ENCODE data around the gene GSE1.

Gene GSE1

DNA sequence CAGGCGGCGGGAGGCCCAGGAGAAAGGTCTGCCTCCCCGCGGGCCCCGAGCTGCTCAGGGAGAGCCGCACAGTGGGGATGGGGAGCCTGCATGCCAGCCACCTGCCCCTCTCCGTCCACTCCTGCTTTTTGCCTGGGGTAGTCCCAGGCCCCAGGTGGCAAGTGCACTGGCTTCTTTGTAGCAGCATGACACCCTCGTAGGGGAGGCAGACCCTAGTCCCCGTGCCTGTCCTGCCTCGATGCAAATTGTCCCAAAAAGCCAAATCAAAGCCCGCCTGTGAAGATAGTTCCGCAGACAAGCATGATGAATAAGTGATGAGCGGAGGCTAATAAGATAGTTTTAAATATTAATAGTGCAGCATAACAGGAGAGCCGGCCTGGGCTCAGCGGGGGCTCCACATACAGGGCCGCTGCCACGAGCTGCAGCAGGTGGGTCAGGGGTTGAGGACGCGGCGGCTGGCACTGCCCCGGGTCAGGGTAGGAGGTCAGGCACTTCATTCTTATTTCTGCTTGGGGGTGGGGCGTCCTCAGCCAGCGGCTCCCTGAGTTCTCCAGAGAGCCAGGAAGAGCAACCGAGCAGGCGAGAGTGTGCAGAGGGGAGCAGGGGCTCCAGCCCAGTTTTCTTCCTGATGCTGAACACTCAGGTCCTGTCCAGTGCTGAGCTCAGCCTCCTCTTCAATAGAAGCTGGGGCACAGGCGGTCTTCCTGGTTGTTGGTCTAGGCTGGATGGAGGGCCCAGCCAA is 48.8 kb downstream of the GSE1 start:
- no peak for DNase-seq (ENCODE audit: low spot score)

DNA sequence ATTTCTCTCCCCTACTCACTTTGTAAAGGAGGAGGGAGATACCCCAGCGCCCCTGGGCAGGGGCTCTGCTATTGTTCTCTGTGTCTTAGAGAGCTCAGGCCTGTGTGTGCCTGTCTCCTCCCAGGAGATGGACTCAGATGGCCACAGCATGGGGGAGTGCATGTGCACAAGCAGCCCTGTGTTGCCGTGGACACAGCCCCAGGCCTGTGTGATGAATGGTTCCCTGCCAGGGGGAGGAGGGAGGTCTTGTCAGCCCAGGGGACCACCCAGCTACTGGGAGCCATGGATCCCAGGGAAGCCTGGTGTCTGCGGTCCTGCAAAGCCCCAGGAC is 49.3 kb downstream of the GSE1 start:
- no peak for DNase-seq (ENCODE audit: low spot score)

DNA sequence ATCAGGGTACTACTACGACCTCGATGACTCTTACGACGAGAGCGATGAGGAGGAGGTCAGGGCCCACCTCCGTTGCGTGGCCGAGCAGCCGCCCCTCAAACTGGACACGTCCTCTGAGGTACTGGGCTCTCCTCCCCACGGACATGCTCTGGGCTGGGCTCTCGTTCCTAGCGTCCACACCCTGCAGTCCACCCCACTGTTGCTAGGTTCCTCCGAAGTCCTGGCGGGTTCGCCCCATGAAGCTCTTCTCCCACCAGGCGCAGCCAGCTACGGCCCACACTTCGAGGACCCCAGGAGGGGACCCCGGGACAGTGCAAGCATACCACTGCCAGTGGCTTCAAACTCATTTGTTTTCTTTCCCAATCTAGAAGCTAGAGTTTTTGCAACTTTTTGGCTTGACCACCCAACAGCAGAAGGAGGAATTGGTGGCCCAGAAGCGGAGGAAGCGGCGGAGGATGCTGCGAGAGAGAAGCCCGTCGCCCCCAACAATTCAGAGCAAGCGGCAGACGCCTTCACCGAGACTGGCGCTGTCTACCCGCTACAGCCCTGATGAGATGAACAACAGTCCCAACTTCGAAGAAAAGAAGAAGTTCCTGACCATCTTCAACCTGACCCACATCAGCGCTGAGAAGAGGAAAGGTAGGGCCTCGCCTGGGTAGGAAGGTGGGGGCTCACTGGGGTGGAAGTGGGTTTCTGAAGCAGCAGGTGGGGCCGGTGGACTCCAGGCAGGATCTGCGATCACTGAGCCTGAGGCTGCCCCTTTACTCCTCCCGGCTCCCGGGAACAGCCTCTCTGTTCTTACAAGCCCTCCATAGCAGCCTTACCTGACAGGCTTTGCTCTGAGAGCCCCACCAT is 50.1 kb downstream of the GSE1 start:
- DNase-seq (ENCODE audit: low spot score), result no peak

DNA sequence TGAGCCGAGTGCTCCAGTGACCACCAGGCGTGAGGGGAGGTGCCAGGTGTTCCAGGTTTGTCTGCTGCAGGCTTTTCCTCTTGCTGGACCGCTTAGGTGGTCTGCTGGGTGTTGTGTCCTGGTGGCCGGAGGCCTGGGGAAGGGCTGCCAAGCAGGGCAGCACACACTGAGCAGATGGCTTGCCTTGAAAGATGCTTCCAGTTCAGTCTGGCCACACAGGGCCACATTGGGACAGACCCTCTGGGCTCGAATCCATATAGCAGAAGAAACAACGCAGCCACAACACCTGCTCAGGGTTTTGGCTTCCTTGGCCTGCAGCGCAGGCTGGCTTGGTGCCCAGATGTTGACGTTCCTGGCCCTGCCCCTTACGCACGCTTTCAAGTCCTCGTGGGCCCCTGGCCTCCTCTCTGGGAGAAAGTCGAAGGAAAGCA is 50.8 kb downstream of the GSE1 start:
- DNase-seq (ENCODE audit: low spot score), result no peak

DNA sequence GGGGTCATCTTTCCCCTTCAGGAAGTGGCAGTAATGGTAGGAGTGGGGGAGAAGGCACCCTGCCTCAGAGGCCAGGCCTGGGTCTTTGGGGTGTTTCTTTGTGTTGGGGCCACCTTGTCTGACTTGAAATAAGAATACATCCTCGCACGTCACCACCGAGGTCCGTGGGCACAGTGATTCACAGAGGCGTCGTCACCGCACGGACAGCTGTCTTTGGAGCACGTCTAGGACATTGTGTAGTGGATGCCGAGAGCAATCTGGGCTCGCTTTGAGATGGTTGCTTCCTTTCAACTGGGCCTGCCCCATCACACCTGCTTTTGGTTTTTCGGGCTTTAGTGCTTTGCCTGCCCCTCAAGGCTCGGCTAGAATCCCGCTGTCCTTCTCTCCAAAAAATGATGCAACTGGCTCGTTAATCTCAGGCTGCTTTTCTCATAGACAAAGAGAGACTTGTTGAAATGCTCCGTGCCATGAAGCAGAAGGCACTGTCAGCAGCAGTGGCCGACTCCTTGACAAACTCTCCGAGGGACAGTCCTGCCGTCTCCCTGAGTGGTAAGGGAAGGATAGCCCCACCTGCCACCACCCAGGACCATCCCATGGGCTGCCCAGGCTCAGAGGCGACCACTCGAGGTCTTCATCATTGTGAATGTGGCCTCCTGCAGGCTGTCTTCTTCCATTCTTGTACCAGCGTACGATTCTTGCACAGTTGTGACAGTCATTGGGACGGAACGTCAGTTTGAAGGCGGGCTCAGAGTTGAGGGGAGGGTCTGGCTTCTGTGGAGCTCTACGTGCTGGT is 51.7 kb downstream of the GSE1 start:
- no peak for DNase-seq (ENCODE audit: low spot score)

DNA sequence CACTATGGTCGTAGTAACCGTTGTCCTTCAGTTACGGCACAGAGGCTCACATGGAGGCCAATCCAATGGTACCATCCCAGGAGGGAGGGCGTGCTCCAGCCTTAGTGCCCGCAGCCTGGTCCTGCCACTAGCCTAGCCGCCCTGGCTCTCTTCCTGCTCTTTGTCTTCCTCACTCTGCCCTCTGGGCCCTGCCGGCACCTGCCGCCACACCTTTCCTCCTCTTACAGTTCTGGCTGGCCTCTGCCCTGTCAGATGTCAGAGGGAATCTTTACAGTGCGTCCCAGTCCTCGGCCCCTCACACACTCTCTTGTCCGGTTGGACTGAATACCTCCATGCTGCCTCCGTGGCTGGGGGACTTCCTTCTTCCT is 52.2 kb downstream of the GSE1 start:
- DNase-seq (ENCODE audit: low spot score), result no peak

DNA sequence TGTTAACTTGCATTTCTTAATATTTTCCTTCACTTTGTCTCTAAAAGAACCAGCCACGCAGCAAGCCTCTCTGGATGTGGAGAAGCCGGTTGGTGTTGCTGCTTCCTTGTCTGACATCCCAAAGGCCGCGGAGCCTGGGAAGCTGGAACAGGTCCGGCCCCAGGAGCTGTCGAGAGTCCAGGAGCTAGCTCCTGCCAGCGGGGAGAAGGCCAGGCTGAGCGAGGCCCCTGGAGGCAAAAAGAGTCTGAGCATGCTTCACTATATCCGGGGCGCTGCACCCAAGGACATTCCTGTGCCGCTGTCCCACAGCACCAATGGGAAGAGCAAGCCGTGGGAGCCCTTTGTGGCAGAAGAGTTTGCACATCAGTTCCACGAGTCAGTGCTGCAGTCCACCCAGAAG is 52.8 kb downstream of the GSE1 start:
- no peak for DNase-seq (ENCODE audit: low spot score)

DNA sequence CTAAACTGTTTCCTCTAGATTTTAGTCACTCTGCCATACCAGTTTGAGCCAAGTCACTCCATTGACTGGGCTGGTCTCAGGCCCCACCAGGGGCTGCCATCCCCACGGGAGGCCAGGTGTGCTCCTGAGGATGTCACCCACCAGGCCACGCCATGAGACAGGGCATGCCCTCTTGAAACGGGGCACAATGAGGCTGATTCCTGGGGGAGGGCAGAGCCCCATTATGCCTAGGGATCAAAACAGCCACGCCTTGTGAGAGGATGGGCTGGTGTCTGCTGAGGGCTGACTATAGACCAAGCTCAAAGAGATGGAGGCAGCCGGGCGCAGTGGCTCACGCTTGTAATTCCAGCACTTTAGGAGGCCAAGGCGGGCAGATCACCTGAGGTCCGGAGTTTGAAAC is 54.1 kb downstream of the GSE1 start:
- DNase-seq (ENCODE audit: low spot score), result no peak

DNA sequence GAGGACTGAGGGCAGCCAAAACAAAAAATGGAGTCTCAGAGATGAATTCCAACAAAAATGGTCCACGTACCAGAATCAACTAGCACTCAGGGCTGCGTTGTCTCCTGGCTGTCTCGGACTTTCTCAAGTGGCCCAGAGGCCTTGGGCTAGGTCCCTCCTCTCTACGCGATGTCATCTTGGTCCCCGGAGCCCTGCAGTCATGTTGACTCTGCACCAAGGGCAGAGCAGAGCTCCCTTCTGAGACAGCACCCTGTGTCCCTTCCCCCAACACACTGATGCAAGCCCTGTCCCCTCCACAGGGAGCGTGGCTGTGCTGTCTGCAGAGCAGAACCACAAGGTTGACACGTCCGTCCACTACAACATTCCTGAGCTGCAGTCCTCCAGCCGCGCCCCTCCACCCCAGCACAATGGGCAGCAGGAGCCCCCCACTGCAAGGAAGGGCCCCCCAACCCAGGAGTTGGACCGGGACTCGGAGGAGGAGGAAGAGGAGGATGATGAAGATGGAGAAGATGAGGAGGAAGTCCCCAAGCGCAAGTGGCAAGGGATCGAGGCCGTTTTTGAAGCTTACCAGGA is 54.8 kb downstream of the GSE1 start:
- no peak for DNase-seq (ENCODE audit: low spot score)

DNA sequence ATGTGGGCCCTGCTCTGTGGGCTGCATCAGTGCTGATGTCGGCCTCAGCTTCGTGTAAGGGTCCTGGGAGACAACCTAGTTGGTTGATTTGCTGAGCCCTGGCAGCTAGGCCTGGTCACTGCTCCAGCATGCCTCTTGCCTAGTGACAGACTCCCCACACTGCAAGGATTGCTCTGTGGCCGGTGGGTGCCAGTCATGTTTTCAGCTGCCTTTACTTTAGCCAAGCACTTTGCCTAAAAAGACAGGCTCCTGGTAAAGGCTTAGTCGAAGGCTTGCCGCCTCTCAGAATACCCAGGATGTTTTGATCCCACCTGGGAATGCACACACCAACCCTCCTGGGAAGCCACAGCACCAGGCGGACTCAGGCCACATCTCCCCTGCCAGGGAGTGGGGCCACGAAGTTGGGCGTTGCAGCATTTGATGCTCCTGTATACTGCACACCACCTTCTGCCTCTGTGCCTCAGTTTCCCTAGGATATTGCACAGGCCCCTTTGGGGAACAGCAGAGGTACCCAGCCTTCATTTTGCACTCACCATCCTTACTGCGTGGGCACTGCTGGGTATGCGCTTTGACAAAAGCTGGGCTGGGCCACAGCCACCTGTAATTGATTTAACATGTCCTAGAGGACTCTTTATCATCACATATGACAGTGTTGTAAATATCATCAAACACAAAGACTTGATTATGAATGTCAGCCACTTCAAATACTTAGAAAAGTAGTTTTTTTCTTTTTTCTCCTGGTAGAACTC is 55.7 kb downstream of the GSE1 start:
- no peak for DNase-seq (ENCODE audit: low spot score)

DNA sequence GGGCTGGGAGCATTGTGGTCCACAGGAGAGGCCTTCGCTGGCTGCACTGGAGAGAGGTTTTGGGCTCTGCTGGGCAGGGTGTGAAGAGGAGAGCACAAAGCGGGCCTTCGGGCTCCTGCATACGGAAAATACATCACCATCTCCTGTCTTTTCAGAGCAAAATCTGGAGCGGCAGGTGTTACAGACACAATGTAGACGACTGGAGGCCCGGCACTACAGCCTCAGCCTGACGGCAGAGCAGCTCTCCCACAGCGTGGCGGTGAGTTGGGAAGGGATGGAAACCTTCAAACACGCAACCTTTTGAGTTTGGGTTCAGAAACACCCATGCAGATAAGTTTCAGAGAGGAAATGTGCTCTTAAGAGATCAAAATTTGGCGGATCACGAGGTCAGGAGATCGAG is 57.7 kb downstream of the GSE1 start:
- DNase-seq (ENCODE audit: low spot score), result no peak

DNA sequence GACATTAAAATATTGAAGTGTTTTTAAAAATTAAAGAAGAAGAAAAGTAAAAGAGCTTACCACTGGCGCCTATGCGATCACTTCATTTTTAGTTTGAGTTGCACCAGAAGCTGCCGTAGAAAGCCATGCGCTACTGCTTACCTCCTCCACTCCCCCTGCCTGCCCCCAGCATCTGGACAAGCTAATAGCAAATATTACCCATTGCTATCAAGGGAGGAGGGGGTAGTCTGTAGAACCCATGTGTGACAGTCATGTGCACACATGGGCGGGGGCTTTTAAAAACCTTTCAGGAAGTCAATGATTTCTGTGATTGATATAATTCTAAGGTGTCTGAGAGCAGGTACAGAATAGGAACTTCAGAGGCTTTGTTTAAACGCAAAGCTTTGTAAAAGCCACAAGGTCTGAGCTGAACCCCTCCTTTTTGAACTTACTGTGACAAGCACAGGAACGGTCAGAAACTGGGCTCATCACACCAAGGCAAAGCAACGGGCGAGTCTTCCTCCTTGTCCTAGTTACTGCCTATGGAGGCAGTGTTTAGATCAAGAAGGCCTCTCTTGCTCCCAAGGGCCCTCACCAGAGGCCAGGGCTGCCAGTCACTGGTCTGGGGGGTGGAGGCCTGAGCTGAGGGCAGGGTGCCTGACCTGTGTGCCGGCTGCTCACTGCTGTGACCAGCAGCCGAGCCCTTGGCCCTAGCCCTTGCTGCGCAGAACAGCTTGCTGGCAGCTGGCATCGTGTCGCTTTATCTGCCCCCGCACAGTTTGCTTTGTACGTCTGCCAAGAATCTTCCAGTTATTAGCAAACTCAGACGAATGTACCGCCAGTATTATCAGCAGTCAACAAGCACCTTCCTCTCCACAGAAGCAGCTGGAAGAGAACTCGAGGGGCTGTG is 60.7 kb downstream of the GSE1 start:
- DNase-seq (ENCODE audit: low spot score), result no peak

DNA sequence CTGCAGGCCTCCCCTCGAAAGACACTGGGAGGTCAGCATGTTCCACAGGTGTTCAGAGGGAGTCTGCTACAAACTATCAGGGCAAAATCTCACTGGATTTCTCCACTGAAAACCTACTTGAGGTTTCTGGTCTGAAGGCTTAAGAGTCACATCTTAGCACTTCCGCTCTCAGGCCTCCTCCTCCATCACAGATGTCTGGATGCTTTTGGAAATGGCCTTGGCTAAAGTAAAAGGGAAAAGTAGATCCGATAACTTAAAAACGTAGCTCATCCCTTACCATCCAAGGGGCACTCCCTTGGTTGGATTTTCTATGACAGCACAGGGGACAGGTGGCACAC is 61.3 kb downstream of the GSE1 start:
- no peak for DNase-seq (ENCODE audit: low spot score)

DNA sequence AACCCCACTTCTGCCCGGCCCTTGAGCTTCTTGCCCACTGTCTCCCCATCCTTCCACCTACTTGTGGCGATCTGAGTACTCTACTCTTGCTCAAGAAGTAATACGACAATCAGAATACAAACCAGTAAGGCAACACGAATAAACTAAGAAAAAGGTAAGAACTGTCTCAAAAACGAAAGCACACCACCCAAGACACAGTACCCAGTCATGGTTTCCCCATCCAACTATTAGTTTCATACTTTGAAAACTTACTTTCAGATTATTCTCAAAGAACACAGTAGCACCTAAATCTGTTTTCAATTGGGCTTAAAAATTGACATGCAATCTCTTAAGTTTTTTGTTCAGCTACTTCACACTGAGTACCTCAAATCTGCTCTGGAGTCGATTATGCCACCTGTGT is 61.7 kb downstream of the GSE1 start:
- DNase-seq (ENCODE audit: low spot score), result no peak

DNA sequence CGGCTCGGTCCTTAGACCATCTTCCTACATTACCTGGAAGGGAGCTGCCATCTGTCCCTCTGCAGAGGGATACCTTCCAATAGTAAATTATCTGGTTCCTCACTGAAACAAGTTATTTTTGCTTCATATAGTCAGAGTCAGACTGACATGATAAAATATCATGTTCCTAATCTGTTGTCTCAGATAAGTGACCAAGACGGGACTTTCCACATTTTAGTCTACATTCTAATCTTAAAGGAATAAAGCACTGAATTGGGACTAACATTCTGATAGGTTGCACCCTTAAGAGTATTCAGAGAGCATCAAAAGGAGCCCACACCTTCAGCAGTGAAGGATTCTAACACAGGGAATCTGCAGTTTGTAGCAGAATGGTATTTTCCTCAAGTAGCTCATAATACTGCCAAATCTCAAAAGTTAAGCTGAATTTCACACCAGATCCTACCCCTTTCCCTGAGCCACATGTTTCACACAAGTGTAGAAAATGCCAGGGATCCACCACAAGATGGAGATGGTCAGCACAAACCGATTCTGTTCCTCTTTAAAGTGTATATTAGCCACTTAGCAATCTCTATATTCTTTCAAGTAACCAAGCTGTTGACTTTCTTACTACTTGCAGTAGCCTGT is 62.2 kb downstream of the GSE1 start:
- DNase-seq (ENCODE audit: low spot score), result no peak

DNA sequence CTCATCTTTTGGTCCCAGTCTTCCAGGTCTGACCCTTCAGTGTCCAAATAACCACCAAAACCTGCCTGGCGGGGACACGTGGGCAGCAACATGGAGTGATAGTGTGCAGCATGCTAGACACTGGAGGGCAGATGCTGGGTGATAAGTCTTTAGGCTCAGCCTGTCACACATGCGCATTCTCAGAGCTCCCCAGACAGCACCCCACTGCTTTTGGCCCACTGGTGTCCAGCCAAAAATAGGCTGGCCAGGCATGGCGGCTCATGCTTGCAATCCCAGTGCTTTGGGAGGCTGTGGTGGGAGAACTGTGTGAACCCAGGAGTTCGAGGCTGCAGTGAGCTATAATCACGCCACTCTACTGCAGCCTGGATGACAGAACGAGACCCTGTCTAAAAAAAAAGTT is 63.3 kb downstream of the GSE1 start:
- no peak for DNase-seq (ENCODE audit: low spot score)

DNA sequence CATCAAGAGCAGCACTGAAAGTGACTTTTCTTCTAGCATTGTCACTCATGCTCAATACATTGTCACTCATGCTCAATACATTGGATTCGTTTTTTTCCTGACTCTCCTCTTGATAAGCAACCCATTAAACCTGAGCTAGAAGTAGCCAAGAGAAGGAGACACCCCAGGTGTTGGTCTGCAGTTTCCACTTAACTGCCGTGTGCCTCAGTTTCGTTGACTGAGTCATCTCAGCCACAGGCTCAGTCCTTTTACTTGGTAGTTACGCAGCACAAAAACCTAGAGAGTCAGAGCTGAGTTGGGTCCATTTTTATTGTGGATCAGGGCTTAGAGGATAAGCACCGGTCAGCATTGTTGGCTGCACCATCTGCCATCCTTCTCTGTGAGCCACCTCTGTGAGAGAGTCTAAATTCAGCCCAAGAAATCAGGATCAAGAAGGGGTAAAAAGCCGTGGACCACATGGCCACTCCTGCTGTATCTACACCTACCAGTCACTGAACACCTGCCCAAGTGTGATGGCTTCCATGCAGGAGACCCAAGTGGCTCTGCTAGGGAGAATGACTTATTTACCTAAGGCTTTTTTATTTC is 64.4 kb downstream of the GSE1 start:
- no peak for DNase-seq (ENCODE audit: low spot score)

DNA sequence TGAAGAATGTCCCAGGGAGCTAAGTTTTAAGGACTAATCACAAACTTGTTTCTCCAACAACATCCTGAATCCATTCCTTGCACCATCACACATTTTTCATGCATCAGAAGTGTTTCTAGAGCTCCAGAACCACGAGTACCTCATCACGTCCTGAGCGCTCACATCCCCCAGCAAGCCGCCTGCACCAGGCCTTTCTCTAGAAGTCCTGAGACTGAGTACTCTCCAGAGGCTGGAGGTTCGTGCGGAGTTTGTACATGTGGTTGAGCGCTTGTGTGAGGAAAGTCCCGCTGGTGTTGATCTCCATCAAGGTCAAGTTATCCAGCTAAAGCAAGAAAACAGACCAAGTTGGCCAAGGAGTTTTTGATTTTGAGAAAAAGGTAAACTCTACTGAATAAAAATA is 64.9 kb downstream of the GSE1 start:
- no peak for DNase-seq (ENCODE audit: low spot score)

DNA sequence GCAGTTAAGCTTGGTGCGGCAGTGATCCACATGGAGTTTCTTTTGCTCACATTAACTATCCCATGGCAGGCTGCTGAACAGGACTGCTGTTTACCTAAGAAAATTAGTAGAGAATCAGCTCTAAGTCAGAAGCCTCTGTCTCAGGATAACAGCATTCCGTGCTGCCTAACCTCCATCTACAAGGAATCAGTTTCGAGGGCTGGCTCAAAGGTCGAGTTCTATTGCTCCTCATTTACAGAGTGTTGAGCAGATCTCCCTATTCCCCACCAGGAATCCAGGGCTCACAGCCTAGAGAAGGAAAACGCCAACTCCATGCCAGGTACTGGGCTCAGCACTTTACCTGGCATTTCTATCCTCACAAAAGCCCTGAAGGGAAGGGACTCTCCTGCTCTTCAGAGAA is 65.7 kb downstream of the GSE1 start:
- DNase-seq (ENCODE audit: low spot score), result no peak

DNA sequence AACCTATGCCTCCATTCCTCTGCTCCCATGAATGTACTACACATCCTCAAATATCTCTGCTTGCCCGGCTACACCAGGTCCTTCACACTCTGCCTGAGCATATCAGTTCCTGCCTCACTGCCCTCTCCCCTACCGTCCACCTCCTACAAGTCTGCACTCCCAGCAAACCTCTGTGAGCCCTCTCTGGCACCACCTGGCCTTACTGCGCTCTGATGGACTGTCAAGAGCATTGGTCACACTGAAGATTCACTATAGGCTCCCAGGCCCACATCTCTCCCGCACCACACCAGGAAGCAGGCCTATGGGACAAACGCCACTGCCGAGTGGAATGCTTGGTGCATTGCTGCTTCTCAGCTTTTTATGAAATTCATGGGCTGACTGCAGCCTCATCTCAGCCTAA is 66.7 kb downstream of the GSE1 start:
- DNase-seq (ENCODE audit: low spot score), result no peak
